K562 (cell line): ENCODE measurements around the gene SMYD2. TPM values are rescaled to one million over a fixed set of nuclear protein-coding genes. Genes with fewer than 3 reads are reported as not detected.

ENCODE experiments used
- CHD2 ChIP-seq: IDR thresholded peaks from 2 replicates; pipeline ENCODE4 v1.6.1; 2011; ENCODE audit warnings: low read depth, low read length
- CREB5 ChIP-seq: fragments of 250-450 bp; sonication (Bioruptor Pico); IDR thresholded peaks from 2 replicates; pipeline ENCODE4 v1.5.0; 2020; ENCODE audit warnings: mild to moderate bottlenecking
- CREM ChIP-seq: IDR thresholded peaks from 2 replicates; pipeline ENCODE4 v1.6.1; 2014; ENCODE audit warnings: antibody characterized with exemption, low read depth
- DEAF1 ChIP-seq: fragments of 450-650 bp; formaldehyde crosslinking; IDR thresholded peaks from 2 replicates; pipeline ENCODE4 v1.4.0; 2020; ENCODE audit warnings: mild to moderate bottlenecking, moderate library complexity
- ELF2 ChIP-seq: fragments of 250-450 bp; sonication (Bioruptor Pico); IDR thresholded peaks from 2 replicates; pipeline ENCODE4 v1.5.0; 2021; ENCODE audit warnings: mild to moderate bottlenecking
- GABPB1 ChIP-seq: sonication (generic); formaldehyde crosslinking; IDR thresholded peaks from 2 replicates; pipeline ENCODE4 v1.8.0; 2022; ENCODE audit warnings: mild to moderate bottlenecking, missing genetic modification reagents
- HEY1 ChIP-seq: fragments of 250-450 bp; sonication (Bioruptor Pico); IDR thresholded peaks from 2 replicates; pipeline ENCODE4 v1.5.0; 2020; ENCODE audit warnings: mild to moderate bottlenecking, moderate library complexity, borderline replicate concordance
- KLF16 ChIP-seq: IDR thresholded peaks from 2 replicates; pipeline ENCODE4 v1.6.1; 2016; ENCODE audit warnings: antibody characterized with exemption
- MAFK ChIP-seq: IDR thresholded peaks from 2 replicates; pipeline ENCODE4 v1.6.1; 2011; ENCODE audit warnings: low read length, improper control_type of control experiment
- MTF1 ChIP-seq: fragments of 250-450 bp; sonication (Bioruptor Pico); IDR thresholded peaks from 2 replicates; pipeline ENCODE4 v1.9.0; 2021; ENCODE audit warnings: moderate library complexity, mild to moderate bottlenecking, inconsistent platforms, borderline replicate concordance
- MYNN ChIP-seq, 2 experiments: sonication (generic); formaldehyde crosslinking in 1 of 2; IDR thresholded peaks; 2 replicates each; pipeline versions ENCODE4 v1.5.0 to v1.6.1; 2016 to 2020; ENCODE audit warnings: antibody characterized with exemption in 1 of 2, missing genetic modification reagents in 1 of 2
- NFE2 ChIP-seq: IDR thresholded peaks from 2 replicates; pipeline ENCODE4 v1.6.1; 2014; ENCODE audit warnings: antibody characterized with exemption, low read depth
- NRF1 ChIP-seq, 2 experiments: fragments of 450-650 bp; IDR thresholded peaks in 1 of 2; conservative IDR thresholded peaks in 1 of 2; 2 replicates each; pipeline ENCODE4 v1.6.1; 2014; ENCODE audit warnings: mild to moderate bottlenecking in 2 of 2
- PML ChIP-seq: IDR thresholded peaks from 2 replicates; pipeline ENCODE4 v1.6.1; 2012; ENCODE audit warnings: low read length, inconsistent platforms
- POLR2G ChIP-seq: fragments of 200-400 bp; formaldehyde crosslinking; IDR thresholded peaks from 2 replicates; pipeline ENCODE4 v1.6.1; 2017; ENCODE audit warnings: low read depth, mild to moderate bottlenecking, antibody characterized with exemption, low read length, moderate library complexity
- POLR2H ChIP-seq: IDR thresholded peaks from 2 replicates; pipeline ENCODE4 v1.6.1; 2016; ENCODE audit warnings: missing genetic modification characterization, low read depth, mild to moderate bottlenecking, control low read depth, missing compliant biosample characterization, moderate library complexity
- RB1 ChIP-seq: fragments of 450-650 bp; IDR thresholded peaks from 2 replicates; pipeline ENCODE4 v1.6.1; 2017; ENCODE audit warnings: low read depth, mild to moderate bottlenecking
- RBFOX2 ChIP-seq: fragments of 200-400 bp; formaldehyde crosslinking; IDR thresholded peaks from 2 replicates; pipeline ENCODE4 v1.6.1; 2017; ENCODE audit warnings: low read depth, mild to moderate bottlenecking, low read length, moderate library complexity
- RBM17 ChIP-seq: fragments of 200-400 bp; formaldehyde crosslinking; IDR thresholded peaks from 2 replicates; pipeline ENCODE4 v1.6.1; 2017; ENCODE audit warnings: low read depth, mild to moderate bottlenecking, low read length, borderline replicate concordance
- RBM39 ChIP-seq: fragments of 200-400 bp; formaldehyde crosslinking; optimal IDR thresholded peaks from 2 replicates; pipeline ENCODE3; 2018; ENCODE audit warnings: low read depth, low read length
- SAFB2 ChIP-seq: fragments of 200-400 bp; formaldehyde crosslinking; IDR thresholded peaks from 2 replicates; pipeline ENCODE4 v1.6.1; 2018; ENCODE audit warnings: borderline replicate concordance, low read length, low read depth, moderate library complexity; ENCODE audit not compliant: severe bottlenecking
- SMC3 ChIP-seq: conservative IDR thresholded peaks from 2 replicates; pipeline ENCODE4 v1.6.1; 2011; ENCODE audit warnings: low read depth, low read length, improper control_type of control experiment; ENCODE audit not compliant: insufficient read depth
- SP2 ChIP-seq: IDR thresholded peaks from 2 replicates; pipeline ENCODE4 v1.6.1; 2011; ENCODE audit warnings: mild to moderate bottlenecking, low read depth, low read length, moderate library complexity; ENCODE audit not compliant: poor library complexity, severe bottlenecking; ENCODE audit errors: extremely low read depth
- TRIM24 ChIP-seq, 2 experiments: fragments of 450-650 bp; IDR thresholded peaks; 2 replicates each; pipeline ENCODE4 v1.6.1; 2016
- ZFP36 ChIP-seq: fragments of 150-350 bp; IDR thresholded peaks from 2 replicates; pipeline ENCODE4 v1.6.1; 2018; ENCODE audit warnings: low read length, low read depth; ENCODE audit not compliant: partially characterized antibody
- ZNF121 ChIP-seq: sonication (generic); formaldehyde crosslinking; conservative IDR thresholded peaks from 2 replicates; pipeline ENCODE4 v1.8.0; 2022; ENCODE audit warnings: missing genetic modification reagents
- ZNF143 ChIP-seq: sonication (generic); formaldehyde crosslinking; IDR thresholded peaks from 2 replicates; pipeline ENCODE4 v1.9.0; 2022; ENCODE audit warnings: mild to moderate bottlenecking, missing genetic modification reagents
- ZNF217 ChIP-seq: sonication (generic); formaldehyde crosslinking; IDR thresholded peaks from 2 replicates; pipeline ENCODE4 v1.8.0; 2022; ENCODE audit warnings: mild to moderate bottlenecking, missing genetic modification reagents
- ZNF586 ChIP-seq: fragments of 450-650 bp; formaldehyde crosslinking; conservative IDR thresholded peaks from 2 replicates; pipeline ENCODE4 v1.4.0; 2020; ENCODE audit warnings: mild to moderate bottlenecking, moderate library complexity
- polyA plus RNA-seq, 8 experiments: library from polyadenylated mRNA; depleted of rRNA in 4 of 8; stranded (reverse) in 5 of 8; unstranded in 3 of 8; fragments of >200 nt; fragmentation: Nextera tagmentation in 2 of 8; fragmentation: Illumina TruSeq in 1 of 8; extraction: Ambion mirVana in 2 of 8; extraction: Trizol in 1 of 8; gene quantifications; 2 replicates each; pipeline versions ENCODE4 v1.2.1 to v1.2.3, GENCODE V29; 2011 to 2014; ENCODE audit warnings: inconsistent platforms in 1 of 8, missing spikeins in 1 of 8
- total RNA-seq, 7 experiments: library from RNA; depleted of rRNA in 6 of 7; stranded (reverse); fragments of >200 nt in 6 of 7; fragmentation: Illumina TruSeq in 2 of 7; extraction: Trizol in 2 of 7; gene quantifications; 2 replicates each; pipeline versions ENCODE4 v1.2.1 to v1.2.3, GENCODE V29; 2011 to 2021; ENCODE audit warnings: low replicate concordance in 1 of 7

Gene SMYD2
- total and polyA plus RNA-seq, 9 of the 15 experiments (the other 6 are each of a cell fraction or from before 2014, with no cell fraction given) = 13.8 to 81.3 (median 39.9) TPM

- no peak for TF ChIP-seq MTF1
- TF ChIP-seq HEY1 (CRISPR knock-in tag) = no peak
- no peak for TF ChIP-seq RBM17
- no peak for TF ChIP-seq CREB5 (CRISPR knock-in tag)
- no peak for TF ChIP-seq CHD2
- TF ChIP-seq ZNF143 (CRISPR knock-in tag) = no peak
- TF ChIP-seq RB1 = peak; percentile 44; the same call in 1 of the 2 replicates
- no peak for TF ChIP-seq TRIM24 (IDR thresholded peaks at IDR 0.05)
- peak; percentile 94 for TF ChIP-seq SMC3
- TF ChIP-seq POLR2H (tag) = no peak
- TF ChIP-seq NRF1 (conservative IDR thresholded peaks at IDR 0.05 in 1 of 2, IDR thresholded peaks at IDR 0.05 in 1 of 2) = no peak
- no peak for TF ChIP-seq SAFB2
- no peak for TF ChIP-seq PML
- TF ChIP-seq GABPB1 (CRISPR knock-in tag) = no peak
- TF ChIP-seq NFE2 = peak; percentile 22; the same call in 1 of the 2 replicates
- TF ChIP-seq MYNN (IDR thresholded peaks at IDR 0.05) = no peak
- no peak for TF ChIP-seq MYNN (CRISPR knock-in tag; IDR thresholded peaks at IDR 0.05)
- no peak for TF ChIP-seq ZNF217 (CRISPR knock-in tag)
- 0 out of 2 replicates have a peak, but pooled peaks have one; percentile 8 for TF ChIP-seq MAFK
- TF ChIP-seq ZFP36 = peak; percentile 7
- TF ChIP-seq ZNF121 = no peak
- no peak for TF ChIP-seq POLR2G
- TF ChIP-seq SP2 = no peak
- TF ChIP-seq RBFOX2 = no peak
- peak; percentile 94 for TF ChIP-seq DEAF1 (CRISPR knock-in tag)
- TF ChIP-seq KLF16 = peak; percentile 82
- peak; percentile 52; the same call in 1 of the 2 replicates for TF ChIP-seq CREM
- TF ChIP-seq RBM39 = no peak
- TF ChIP-seq ZNF586 (CRISPR knock-in tag) = no peak
- 0 out of 2 replicates have a peak, but pooled peaks have one; percentile 20 for TF ChIP-seq ELF2 (CRISPR knock-in tag)
Measured at GRCh38 chr1:214328770-214329469, 48.0 kb downstream of the SMYD2 start (continued).
